GM06990 (cell line): ENCODE results near the gene SH3YL1.

Experiments
- DNase-seq: peaks from one replicate; pipeline ENCODE4 v3.0.0-alpha.2; 2011; ENCODE audit not compliant: insufficient read length; ENCODE audit errors: extremely low read depth
- H3K27me3 ChIP-seq: replicated peaks from 2 replicates; pipeline ENCODE4 v1.6.0; 2011; ENCODE audit warnings: low read length; ENCODE audit not compliant: control insufficient read depth, insufficient read depth
- H3K36me3 ChIP-seq: 2 replicates; pipeline ENCODE4 v1.5.1; 2011; ENCODE audit warnings: low read length; ENCODE audit not compliant: control insufficient read depth, insufficient read depth
- H3K4me3 ChIP-seq: replicated peaks from 2 replicates; pipeline ENCODE4 v1.5.1; 2011; ENCODE audit warnings: low read depth, mild to moderate bottlenecking, control low read depth, low read length
- CTCF ChIP-seq: IDR thresholded peaks from 2 replicates; pipeline ENCODE4 v1.5.1; 2011; ENCODE audit warnings: low read length, control low read depth, mild to moderate bottlenecking, inconsistent platforms; ENCODE audit not compliant: insufficient read depth, poor library complexity, severe bottlenecking

The SH3YL1 gene

GRCh38 chr2:223971-224760 lies 39.7 kb downstream of the SH3YL1 start:
- no peaks in the 10 kb centered on the region; the same call in 1 of the 2 replicates for H3K36me3 ChIP-seq
- H3K27me3 ChIP-seq = no peaks in the 10 kb centered on the region
- no peak overlapping the region for H3K4me3 ChIP-seq
- no peak for DNase-seq
- TF ChIP-seq CTCF = no peak

- H3K36me3 ChIP-seq = no peaks in the 10 kb centered on the region; the same call in 1 of the 2 replicates
- H3K27me3 ChIP-seq = no peaks in the 10 kb centered on the region
- no peak for TF ChIP-seq CTCF
- DNase-seq = no peak
- H3K4me3 ChIP-seq = no peak overlapping the region
These were observed 40.4 kb downstream of the SH3YL1 start for GRCh38 chr2:223451-223850.

GRCh38 chr2:216068-216467 lies 47.8 kb downstream of the SH3YL1 start:
- no peak for DNase-seq
- Histone ChIP-seq H3K36me3 (no peaks in the 10 kb centered on the region), H3K4me3 (no peak overlapping the region), H3K27me3 (no peaks in the 10 kb centered on the region)
- no peak for TF ChIP-seq CTCF

GRCh38 chr2:213932-214693 lies 49.7 kb downstream of the SH3YL1 start:
- TF ChIP-seq CTCF = no peak
- Histone ChIP-seq H3K4me3 (no peak overlapping the region), H3K36me3 (no peaks in the 10 kb centered on the region), H3K27me3 (no peaks in the 10 kb centered on the region)
- no peak for DNase-seq

- TF ChIP-seq CTCF = no peak
- H3K36me3 ChIP-seq = no peaks in the 10 kb centered on the region
These were observed 52.2 kb downstream of the SH3YL1 start for GRCh38 chr2:211486-212184.

More at GRCh38 chr2:211486-212184, 52.2 kb downstream of the SH3YL1 start:
- no peak for DNase-seq
- Histone ChIP-seq H3K27me3 (no peaks in the 10 kb centered on the region), H3K4me3 (no peak overlapping the region)
